GM23248 (cell line): ENCODE measurements around the gene TELO2.

Source experiments
- EZH2 ChIP-seq: fragments of 200-600 bp; sonication (generic); IDR thresholded peaks from 2 replicates; pipeline ENCODE4 v1.6.1; 2018; ENCODE audit warnings: antibody characterized with exemption, mild to moderate bottlenecking; ENCODE audit not compliant: insufficient read depth, poor library complexity, severe bottlenecking
- EZH2phosphoT487 ChIP-seq: fragments of 200-600 bp; sonication (generic); IDR thresholded peaks from 2 replicates; pipeline ENCODE4 v1.6.1; 2018; ENCODE audit warnings: antibody characterized with exemption, moderate library complexity, mild to moderate bottlenecking, low read depth; ENCODE audit not compliant: insufficient read depth

GRCh38 chr16:1510272-1510671 is 17.1 kb downstream of the TELO2 start:
- TF ChIP-seq EZH2 (no peak), EZH2phosphoT487 (no peak)
